ENCODE results near the gene GABRR3.

GABRR3 gene

DNA sequence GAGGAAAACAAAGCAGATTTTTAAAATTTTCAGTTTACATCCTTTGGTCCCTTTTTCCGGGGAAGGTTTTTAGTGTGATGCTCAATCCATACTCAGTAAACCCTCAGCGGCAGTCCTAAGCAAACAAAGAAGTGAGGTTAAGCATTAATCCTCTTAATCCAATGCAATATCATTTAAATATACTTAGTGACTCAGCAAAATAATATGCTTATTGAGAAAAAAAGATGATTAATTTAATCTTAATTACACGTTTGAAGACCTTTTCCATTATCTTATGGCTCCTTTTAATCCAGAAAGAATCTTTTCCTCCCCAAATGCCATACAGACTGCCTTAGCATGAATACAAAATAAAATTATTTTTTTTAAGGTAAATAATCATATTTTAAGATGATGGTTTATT is at the start of gene GABRR3:
Gene GABRR3, minus strand, starts transcription at position 108 of the 400 bp plus-strand sequence. CDS start 328 bp downstream, outside the sequence.
- no peak within 1 kb of the TSS for H3K4me3 ChIP-seq (ENCODE audit: low read depth, low read length)

DNA sequence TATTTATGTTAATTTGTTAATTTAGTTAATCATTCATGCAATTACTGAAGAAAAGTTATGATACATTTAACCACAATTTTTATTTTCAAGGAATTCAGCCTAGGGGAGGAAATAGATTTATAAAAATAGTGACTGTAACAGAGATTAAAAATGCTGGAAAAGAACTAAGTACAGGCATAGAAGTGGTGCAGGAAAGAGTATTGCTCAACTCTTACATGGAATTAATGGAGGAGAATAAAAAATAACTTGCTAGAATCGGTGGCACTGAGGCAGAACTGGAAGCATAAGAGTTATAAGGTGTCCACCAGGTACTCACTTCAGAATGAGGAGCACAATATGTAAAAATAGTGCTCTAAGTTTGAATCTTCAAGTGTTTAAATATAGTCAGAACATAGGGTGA is 38.4 kb upstream of the GABRR3 start:
- no peak overlapping the region for H3K4me3 ChIP-seq (ENCODE audit: low read depth, low read length)

GRCh38 chr3:98070840-98071239 is 35.7 kb upstream of the GABRR3 start:
- no peak overlapping the region for H3K4me3 ChIP-seq (ENCODE audit: low read depth, low read length)

DNA sequence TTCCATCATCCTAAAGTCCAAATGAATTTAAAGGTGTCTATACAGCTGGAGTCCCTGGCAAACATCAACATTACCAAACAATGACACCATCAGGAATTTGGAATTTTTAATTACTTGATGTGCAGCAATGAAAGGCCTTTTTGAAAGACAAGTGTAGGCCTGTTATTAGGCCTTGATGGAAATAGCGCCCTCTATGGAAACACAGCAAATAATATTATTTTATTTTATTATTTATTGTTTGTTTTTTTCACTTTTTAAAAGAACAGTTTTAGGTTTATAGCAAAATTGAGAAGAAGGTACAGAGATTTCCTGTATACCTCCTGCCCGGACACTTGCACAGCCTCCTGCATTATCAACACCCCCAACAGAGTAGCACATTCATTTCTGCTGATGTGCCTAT is 33.7 kb upstream of the GABRR3 start:
- H3K4me3 ChIP-seq (ENCODE audit: low read depth, low read length), result no peak overlapping the region

DNA sequence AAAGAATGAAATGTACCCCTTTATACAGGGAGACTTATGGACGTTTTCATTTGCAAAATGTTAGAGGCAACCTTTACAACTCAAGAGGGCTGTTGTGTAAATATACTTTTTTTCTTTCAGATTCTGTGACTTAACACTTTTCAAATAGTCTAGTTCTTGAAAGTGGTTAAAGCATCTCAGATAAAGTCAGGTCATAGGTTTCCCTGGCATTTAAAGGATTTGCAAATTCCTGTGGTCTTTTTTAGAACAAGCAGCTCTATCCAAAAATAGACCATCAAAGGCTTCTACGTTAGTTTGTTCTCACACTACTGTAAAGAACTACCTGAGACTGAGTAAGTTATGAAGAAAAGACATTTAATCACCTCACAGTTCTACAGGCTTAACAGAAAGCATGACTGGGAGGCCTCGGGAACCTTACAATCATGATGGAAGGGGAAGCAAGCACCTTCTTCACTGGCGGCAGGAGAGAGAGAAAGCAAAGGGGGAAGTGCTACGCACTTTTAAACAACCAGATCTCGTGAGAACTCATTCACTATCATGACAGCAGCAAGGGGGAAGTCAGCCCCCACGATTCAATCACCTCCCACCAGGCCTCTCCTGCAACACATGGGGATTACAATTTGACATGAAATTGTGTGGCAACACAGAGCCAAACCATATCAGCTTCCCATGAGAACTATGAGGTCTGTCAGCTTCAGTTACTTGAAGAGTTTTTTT is 23.3 kb upstream of the GABRR3 start:
- H3K4me3 ChIP-seq (ENCODE audit: low read depth, low read length), result no peak overlapping the region

GRCh38 chr3:98057631-98058030 is 22.5 kb upstream of the GABRR3 start:
- no peak overlapping the region for H3K4me3 ChIP-seq (ENCODE audit: low read depth, low read length)

GRCh38 chr3:98056035-98056434 is 20.9 kb upstream of the GABRR3 start:
- H3K4me3 ChIP-seq (ENCODE audit: low read depth, low read length), result no peak overlapping the region

- no peak overlapping the region for H3K4me3 ChIP-seq (ENCODE audit: low read depth, low read length)
Measured at GRCh38 chr3:98049271-98049670, 14.2 kb upstream of the GABRR3 start.

- no peak overlapping the region for H3K4me3 ChIP-seq (ENCODE audit: low read depth, low read length)
Measured at GRCh38 chr3:98048586-98048985, 13.5 kb upstream of the GABRR3 start.

DNA sequence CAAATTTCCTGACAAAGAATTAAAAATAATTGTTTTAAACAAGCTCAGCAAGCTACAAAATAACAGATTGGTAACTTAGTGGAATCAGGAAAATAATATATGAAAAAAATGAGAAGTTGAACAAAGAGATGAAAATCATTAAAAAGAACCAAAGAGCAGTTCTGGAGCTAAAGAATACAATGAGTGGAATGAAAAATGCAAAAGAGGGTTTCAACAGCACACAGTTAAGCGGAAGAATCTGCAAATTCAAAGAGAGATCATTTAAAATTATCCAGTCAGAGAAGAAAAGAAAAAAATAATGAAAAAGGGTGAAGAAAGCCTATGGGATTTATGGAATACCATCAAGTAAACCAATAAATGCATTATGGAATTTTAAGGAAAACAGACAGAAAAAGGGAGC is 6.2 kb upstream of the GABRR3 start:
- H3K4me3 ChIP-seq (ENCODE audit: low read depth, low read length), result no peak overlapping the region

- peak overlapping the region; percentile 45 for H3K4me3 ChIP-seq (ENCODE audit: low read depth, low read length)
Measured at GRCh38 chr3:98039322-98040024, 4.4 kb upstream of the GABRR3 start.

DNA sequence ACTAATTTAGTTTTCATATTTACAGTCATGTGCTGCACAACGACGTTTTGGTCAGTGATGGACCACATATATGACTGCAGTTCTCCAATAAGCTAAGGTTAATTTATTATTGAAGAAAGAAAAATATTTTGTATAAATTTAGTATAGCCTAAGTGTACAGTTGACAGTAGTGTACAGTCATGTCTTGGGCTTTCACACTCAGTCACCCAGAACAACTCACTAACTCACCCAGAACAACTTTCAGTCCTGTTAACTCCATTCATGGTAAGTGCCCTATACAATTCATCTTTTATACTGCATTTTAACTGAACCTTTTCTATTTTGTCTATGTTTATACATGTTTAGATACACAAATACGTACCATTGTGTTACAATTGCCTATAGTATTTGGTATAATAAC is 3.8 kb upstream of the GABRR3 start:
- no peak overlapping the region for H3K4me3 ChIP-seq (ENCODE audit: low read depth, low read length)

DNA sequence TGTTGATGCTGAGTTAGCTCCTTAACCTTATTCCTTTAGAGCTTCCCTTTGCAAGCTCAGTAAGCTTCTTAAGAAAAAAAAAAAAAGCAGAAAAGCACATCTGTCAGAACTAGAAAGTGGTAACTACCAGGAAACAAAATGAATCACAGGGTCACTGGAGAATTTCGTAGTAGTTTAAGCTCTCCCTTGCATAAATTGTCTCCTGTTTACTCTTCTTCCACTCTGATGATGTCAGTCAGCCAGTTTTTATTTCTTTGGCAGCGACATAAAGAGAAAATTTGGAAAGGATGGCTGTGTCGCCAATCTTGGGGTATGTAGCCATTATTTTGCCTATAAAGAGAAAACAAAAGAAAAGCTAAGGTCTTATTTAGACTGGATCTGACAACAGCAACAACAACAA is 3.2 kb upstream of the GABRR3 start:
- H3K4me3 ChIP-seq (ENCODE audit: low read depth, low read length), result no peak overlapping the region

- H3K4me3 ChIP-seq (ENCODE audit: low read depth, low read length), result no peak overlapping the region
Measured at GRCh38 chr3:98034486-98034885, 629 bp downstream of the GABRR3 start.

DNA sequence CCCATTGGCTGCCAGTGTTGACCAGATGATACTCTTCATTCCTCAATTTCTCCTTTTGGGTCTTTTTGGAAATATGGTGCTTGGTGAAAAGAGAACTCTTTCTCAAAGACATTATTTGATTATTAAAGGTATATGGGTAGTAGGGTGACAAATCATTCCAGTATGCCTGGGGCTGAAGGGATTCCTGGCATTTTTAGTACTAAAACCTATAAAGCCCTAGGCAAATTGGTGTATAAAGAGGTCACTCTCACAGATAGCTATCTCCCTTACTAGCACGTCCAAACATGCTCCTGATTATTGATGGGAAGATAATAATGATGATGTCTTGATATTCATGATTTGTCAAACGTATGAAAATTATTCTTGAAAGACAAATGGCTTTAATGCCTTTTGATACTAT is 1.1 kb downstream of the GABRR3 start:
- H3K4me3 ChIP-seq (ENCODE audit: low read depth, low read length), result no peak overlapping the region

DNA sequence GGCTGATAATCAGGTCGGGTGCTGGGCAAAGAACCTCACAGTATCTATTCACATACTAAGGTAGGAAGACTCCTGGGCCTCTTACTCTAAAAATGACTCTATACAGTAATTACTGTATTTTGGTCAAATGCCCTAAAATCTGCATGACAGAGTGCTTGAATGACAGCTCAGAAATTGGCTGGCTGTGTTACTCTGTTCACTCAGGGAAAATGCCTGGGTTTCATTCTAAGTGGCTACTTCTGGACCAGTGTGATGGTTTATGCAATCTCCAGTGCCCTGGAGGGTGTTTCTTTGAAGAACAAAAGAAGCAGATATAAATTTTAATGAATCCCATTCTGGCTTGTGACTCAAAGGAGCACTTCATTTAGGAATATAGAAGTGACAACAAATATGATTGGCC is 2.2 kb downstream of the GABRR3 start:
- no peak overlapping the region for H3K4me3 ChIP-seq (ENCODE audit: low read depth, low read length)

- no peak overlapping the region for H3K4me3 ChIP-seq (ENCODE audit: low read depth, low read length)
Measured at GRCh38 chr3:98032265-98032664, 2.9 kb downstream of the GABRR3 start.

- H3K4me3 ChIP-seq (ENCODE audit: low read depth, low read length), result no peak overlapping the region
Measured at GRCh38 chr3:98029083-98029482, 6.0 kb downstream of the GABRR3 start.

GRCh38 chr3:98027085-98027446 is 8.0 kb downstream of the GABRR3 start:
- H3K4me3 ChIP-seq (ENCODE audit: low read depth, low read length), result no peak overlapping the region

GRCh38 chr3:98026425-98027084 is 8.6 kb downstream of the GABRR3 start:
- no peak overlapping the region for H3K4me3 ChIP-seq (ENCODE audit: low read depth, low read length)

GRCh38 chr3:98025392-98025945 is 9.6 kb downstream of the GABRR3 start:
- H3K4me3 ChIP-seq (ENCODE audit: low read depth, low read length), result no peak overlapping the region

Measured in iPS-11a (cell line).